KG1 (cell line): ENCODE measurements around the gene TGFBI.

ENCODE experiments used
- DNase-seq: peaks from one replicate; lab custom pipeline; 2025; lab: John Stamatoyannopoulos, UW

The TGFBI gene

DNA sequence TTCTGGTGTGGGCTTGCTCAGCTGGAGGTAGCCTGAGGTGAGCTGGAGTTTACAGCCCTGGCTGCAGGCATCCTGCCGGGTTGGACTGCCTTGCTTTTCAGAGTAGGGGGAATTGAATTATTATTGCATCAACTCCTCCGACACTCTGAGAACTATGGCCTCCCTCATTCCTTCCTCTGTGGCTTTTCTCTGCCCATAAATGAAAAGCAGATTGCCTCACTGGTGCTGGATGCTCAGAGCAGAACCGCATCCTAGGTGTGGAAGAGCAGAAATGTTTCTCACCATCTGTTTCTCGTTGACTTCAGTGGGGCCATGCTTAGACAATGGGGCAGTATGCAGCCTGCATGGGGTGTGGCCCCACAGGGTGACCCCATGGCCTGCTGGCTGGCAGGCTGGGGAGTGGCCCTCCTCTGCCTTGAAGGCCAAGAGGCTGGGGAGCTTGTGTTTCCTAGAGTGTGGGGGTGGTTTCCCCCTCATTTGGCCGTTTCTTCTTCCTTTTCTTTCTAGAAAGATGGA is 27.3 kb upstream of the TGFBI start:
- no peak for DNase-seq

DNA sequence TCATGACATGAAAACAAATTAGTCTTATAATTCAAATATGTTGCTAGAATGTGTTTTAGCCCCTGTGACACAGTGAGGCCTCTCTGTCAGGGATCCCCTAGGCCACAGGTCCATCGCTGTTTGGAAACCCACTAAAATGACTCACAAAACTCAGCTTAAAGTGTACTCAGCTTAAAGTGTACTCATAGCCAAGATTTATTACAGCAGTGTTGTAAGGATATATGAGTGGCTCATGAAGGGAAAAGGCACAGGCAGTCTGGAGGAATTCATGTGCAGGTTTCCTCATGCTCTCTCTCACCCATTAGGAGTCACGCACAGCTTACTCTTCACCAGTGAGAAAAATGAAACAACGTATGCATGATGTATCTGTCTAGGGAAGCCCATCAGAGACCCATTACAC is 24.4 kb upstream of the TGFBI start:
- DNase-seq: no peak

DNA sequence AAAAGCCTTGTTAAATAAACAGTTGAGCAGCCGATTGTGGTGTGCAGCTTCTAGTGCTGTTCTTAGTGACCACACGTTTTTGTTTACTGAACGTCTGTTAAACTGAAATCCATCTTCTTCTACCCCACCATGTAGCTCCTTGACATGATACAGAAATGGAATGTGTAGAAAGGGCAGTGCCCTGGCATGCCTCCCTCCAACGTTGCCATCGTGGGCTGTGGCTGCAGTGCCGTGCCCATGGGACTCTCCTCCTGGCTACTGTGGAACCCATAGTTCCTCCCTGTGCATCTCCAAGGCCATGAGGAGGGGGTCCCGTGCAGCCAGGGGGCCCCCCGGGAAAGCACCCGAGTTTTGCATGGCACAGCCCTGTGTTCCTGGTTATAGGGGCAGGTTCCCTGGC is 23.3 kb upstream of the TGFBI start:
- no peak for DNase-seq

DNA sequence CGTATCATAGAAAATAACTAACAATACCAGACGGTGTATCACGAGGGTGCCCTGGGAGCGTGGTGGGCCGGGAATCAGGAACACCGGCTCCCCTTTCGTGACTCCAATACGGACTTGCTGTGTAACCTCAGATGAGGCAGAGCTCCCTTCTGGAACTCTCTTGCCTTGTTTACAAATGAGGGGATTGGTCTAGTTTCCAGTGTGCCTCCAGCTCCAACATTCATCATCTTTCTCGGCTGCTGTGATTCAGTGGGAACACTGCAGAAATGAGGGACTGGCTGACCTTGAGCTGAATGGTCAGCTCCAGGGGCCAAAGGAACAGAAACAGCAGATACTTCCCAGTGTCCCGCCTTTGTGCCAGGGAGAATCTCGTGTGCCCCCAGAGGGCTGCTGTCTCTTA is 22.6 kb upstream of the TGFBI start:
- no peak for DNase-seq

DNA sequence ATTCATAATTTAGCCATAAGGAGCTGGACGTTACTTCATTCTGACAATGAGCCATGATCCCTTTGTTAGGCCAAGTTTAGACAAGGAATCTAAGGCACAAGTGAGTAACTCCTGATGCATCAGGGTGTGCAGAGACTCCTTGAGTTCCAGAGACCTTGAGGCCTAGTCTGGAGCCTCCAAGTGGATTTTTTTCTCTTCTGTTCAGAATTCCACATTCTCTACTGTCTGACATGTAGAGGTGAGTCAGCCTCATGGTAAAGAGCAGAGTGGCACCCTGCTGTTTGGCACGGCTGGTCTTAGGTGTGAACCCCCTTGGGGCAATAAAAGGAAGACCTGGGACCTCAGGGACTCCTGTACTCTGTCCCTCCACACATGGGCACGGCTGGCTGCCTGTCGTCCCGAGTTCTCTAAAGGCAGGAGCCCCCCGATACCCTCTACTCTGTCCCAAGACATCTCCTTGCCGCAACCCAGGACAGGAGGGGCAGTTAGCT is 22.0 kb upstream of the TGFBI start:
- DNase-seq: no peak

DNA sequence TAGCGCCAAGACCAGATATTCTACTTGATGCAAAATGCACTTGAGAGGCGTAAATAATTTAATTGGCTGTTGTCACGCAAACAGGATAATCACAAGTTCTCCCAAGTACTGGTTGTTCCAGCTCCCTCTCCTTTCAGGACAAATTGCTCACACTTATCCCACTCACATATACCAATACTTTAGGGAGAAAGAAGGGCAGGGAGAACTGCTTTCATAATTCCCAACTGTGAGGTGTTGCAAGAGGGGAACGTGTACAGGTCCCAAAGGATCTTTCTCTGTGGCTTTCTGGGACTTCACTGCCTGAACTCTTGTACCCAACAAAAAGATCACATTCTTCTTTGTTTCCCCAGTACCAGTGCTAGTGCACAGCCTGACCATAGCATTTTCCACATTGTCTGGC is 21.5 kb upstream of the TGFBI start:
- DNase-seq: no peak

DNA sequence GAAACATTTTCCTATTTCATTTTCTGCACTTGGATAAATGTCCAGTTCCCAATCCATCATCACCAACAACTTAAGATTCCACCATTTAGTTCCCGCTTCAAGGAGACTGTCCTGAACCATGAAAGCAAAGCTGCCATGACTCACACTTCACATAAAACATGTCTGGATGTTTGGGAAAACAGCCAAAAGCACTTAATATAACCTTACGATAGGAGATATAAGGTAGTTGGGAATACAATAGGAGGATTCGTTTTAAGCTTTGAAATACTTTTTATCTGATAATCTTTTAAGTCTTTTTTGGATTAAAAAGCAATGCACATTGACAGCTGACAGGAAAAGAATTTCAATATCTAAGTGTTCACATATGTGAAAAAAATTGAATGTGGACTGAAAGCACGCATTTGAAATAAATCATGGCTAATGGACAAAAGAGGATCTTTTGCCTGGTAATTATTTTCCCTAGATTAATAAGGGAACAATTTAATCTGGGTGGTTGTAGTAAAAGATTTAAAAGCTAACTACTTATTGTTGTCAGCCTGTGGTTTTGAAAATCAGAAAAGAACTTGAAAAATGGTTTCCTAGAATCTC is 17.3 kb upstream of the TGFBI start:
- no peak for DNase-seq

DNA sequence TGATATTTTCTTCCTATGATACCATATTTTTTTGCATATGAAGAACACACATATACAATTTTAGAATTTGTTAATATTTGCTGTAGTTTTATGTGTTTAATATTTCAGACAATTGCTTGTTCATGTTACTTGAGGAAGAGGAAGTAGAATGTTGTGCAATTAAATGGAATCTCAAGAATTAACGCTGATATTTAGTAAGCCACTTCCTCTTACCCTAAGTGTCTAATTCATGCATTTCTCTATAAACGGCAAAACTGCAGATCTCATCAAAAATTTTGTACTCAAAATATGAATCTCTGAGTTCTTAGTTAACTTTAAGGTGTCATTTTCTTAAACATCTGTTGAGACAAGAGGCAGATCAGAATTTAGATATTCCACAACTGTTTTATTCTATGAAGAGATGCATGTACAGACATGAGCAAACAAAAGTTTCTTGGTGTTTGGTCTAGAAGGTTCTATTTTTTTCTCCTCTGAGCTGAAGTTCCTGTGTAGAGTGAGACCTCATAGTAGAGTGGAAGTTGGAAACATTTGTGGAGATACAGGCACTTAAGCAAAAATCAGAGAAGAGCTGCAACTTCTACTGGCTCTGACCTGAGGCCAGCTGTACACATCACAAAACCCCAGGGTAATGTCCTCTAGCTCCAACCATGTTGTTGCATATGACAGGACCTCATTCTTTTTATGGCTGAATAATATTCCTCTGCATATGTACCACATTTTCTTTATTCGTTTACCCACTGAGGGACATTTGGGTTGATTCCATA is 16.6 kb upstream of the TGFBI start:
- DNase-seq: no peak

DNA sequence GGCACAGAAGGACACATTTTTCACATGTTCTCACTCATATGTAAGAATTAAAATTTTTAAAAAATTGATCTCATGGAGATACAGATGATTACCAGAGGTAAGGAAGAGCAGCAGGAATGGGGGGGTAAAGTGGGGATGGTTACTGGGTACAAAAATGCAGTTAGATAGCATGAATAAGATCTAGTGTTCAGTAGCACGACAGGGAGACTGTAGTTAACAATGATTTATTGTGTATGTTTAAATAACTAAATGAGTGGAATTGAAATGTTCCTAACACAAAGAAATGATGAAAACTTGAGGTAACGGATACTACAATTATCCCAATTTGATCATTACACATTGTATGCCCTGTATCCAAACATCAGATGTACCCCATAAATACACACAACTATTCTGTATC is 15.2 kb upstream of the TGFBI start:
- no peak for DNase-seq

DNA sequence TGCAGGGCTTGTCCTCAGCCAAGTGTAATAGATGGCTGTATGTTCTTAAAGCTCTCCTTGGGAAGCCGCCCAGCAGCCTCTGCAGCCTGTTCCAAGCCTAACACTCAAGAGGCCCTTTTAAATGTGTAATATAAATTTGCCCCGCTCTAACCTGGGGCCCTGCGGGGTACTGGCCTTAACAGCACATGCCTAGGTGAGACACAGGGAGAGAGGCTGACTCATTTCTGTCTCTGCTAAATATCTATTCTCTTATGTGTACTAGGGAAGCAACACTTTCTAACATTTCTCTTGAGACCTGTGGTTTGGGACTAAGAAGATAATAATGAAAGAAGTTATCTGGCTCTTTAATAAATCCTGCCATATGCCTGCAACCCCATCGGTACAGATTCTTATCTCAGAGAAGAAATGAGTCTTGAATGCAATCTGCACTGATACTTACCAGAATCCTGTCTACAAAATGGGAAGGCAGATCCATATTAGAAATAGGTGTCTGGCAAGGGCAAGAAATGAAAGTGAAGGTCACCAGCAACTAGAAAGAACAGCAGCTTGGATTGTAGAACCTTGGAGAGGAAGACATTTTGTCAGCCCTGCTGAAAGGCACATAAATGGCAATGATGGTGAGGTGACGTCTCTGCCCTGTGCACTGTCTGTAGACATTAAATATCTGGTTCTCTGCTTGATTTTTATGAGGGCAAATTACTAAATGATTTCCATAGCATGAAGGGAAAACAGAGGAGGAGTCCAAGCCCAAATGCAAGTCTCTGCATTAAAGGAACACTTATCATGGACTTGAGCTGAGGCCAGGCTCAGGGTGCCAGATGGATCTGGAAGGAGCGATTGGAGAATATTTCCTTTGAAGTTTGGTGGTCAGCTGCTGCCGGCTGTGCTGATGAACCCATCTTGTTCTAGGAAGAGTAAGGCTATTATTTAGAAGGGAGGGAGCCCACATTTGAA is 14.5 kb upstream of the TGFBI start:
- DNase-seq: no peak

DNA sequence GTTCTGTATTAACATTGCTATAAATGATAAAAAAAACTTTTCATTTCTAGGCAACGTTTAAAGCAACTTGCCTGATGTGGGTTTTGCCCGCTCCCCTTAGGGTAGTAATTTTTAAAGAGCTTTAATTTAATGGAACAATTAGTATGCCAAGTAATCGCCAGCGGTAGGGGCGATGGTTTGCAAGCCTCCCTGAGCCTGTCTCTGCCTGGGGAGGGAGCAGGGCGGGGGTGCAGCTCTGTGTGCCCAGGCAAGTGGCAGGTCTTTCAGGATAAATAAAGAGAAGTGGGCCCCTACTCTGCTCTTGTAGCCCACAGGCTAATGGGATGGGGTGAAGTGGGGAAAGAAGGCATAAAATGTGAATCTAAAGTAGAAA is 13.8 kb upstream of the TGFBI start:
- DNase-seq: no peak

DNA sequence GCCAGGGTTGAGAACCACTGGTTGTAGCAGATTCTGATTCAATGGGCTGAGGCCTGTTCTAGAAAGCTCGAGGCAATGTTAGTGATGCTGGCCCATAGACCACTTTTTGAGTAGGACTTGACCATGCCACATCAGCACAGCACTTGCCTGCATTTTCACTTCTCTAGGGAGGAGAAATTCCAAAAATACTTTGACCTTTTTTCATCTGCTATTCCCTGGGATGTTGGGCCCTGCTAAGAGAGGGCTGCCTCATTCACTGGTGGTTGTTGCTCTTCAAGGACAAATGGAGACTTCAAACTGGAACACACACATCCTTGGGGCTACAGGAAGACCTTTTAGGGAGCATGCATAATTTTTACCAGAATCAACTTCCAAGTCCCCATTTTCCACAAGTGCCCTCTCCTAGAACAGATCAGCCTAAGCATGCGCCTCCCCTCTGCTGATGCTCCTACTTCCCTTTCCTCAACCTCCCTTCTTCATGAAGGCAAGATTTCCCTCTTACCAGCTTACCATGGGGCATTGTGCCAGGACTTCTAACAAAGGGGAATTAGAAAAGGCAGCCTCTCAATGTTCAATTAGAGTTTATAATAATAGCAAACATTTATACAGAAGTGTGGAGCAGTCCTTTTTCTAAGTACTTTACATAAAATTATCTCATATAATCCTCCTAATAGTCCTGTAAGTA is 12.7 kb upstream of the TGFBI start:
- DNase-seq: no peak

DNA sequence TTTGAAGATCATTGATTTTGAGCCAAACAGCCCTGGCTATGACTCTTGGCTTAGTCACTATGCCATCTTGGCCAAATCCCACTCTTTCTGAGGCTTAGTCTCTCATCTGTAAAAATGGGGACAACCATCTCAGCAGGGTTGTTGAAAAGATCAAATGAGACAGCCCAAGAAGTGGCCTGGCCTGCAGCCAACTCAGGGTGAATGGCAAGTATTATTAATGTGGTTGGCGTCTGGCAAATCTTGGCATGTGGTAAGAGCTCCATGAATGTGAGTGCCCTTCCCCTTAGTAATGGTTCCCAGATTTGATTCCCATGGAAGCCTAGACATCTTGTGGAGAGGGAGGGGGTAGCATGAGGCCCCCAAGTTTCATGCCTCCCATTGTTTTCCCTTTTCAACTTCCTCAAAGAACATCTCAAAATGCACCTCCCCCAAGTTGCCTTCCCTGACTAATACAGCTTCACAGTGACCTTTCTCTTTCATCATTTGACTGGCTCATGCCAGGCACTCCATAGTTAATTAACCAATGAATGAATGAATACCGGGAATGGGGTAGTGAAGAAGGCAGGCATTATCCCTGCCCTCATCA is 11.8 kb upstream of the TGFBI start:
- DNase-seq: no peak

DNA sequence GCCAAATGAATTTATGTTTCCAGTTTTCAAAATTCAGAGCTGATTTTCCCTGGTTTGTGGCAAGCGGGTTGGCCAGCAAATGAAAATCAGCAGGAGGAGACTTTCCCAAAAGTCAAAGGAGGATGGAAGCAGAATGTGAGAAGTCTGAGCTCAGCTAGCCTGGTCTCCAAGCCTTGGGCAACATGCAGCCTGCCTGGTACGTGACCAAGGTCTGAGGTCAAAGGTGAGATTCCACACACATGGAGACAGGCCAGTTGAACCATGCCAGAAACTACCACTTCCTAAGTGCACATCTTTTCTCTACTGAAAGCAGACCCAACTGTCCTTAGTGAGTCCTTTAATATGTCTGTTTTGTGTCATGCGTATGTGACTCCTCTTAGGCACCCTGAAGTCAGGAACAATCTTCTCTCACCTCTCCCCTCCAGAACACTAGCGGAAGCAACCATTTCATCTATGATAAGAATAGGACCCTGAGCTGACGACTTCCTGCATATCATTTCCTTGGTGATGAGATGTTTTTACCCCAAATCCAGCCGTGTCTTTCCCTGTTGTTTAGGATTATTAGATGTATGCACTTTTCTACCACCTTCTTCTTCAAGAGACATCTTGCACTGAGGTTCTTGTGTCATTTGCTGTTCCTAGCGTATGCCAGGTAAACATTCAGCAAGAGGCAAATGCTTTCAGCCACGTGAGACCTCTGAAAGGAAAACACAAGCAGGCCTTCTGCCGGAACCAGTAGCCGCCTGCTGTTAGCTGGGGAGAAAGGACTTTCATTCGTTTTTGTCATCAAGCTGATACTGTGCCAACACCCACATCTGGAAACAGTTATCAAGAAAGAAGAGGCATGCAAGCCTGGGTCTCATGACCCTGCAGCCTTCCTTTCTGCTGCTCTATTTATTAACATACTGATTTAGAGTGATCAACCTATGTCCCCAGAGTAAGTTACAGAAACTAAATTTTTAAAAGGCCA is 9.7 kb upstream of the TGFBI start:
- no peak for DNase-seq

DNA sequence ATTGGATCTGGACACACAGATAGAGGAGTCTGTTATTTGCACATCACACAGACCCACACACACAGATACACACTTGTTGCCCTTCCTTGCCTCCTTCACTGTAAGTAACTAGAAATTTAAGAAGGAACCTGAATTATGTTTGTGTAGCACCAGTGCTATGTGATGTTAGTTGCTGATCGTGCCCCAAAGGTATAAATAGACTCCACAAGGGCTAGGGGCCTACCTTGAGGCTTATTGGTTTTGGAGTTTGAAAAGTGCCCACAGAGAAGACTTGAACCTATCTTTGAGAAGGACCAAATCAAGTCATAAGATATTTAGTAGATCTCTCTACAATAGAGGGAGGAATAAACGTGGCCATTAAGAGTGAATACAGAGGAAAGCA is 8.8 kb upstream of the TGFBI start:
- no peak for DNase-seq

DNA sequence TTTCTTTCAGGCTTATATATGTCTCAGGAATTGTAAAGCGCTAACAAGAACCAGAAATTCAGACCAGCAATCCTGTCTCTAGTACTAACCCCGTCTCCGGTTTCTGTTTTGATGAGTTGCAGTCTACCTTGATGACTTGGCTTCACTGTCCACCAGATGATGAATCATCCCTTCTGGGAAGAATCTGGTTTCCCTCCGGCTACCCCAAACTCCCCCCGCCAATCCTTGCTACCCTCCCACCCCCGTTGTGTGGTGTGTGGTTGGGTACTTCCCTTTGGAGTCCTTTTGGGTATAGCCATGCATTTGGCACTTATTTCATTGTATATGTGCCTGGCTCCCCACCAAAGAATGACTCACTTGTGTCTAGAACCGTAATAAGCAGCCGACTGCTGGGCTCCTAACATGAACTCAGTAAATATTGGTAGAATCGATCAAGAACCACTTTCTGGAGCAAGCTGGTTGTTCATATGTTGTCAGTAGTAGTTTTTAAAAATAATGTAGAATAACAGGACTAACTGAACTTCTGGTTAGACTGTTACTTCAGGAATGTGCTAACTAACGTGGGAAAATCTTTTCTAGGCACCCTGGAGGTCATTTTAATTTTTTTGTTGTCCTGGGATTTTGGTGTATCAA is 8.3 kb upstream of the TGFBI start:
- DNase-seq: no peak

DNA sequence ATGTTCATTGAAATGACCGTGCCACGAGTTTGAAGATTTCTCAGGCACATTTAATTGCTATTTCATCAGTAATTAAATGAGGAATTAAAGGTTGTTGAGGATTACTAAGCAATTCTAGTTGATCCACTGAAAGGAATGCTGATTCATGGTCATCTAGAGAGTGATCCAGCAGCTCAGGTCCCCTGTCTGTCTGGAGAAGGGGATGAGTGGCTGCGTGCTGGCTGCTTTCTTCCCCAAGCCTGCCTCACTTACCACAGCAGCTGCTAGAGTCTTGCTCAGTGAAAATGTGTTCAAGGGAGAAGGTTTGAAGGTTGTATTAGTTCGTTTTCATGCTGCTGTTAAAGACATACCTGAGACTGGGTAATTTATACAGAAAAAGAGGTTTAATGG is 7.8 kb upstream of the TGFBI start:
- DNase-seq: no peak

DNA sequence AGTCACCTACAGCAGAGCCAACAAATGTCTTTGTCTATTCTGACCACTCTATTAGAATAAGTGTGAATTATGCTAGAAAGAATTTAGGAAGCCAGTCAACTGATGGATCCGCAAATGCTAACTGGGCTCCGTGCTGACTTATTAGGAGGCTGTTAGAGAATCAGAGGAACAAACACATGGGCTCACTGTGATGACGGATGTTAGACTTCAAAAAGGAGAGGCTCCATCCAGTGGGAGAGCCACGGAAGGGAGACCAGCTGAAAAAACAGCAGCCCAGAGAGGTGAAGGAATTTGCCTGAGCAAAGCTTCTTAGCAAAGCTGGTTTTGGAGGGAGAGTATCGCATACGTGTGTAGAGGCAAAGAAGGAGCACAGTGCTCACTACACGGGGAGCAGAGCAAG is 5.8 kb upstream of the TGFBI start:
- DNase-seq: no peak

DNA sequence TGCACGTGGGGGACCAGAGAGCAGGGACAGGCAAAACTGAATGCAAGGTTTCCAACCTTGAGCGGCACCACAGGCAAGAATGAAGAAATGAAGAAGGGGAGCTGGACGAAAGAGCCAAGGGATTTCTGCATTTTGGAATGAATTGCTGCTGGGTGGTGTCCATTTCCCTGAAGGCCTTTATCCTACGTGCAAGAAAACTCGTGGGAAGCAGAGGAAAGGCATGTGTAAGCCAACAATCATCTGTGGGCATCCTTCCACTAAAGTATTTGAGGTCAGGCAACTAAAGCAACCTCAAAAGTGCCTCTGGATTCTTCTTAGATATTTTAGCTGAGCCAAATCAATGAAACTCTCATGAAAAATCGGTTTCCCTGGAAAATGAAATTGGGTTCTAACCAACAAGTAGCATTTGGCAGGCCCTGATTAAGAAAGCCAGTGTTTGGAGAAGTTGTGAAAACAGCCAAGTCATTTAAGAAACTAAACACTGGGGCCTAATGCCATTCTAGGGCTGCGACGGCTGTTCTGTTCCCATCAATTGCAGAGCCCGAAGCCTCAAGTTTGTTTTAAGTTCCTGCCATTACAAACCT is 4.7 kb upstream of the TGFBI start:
- DNase-seq: no peak

DNA sequence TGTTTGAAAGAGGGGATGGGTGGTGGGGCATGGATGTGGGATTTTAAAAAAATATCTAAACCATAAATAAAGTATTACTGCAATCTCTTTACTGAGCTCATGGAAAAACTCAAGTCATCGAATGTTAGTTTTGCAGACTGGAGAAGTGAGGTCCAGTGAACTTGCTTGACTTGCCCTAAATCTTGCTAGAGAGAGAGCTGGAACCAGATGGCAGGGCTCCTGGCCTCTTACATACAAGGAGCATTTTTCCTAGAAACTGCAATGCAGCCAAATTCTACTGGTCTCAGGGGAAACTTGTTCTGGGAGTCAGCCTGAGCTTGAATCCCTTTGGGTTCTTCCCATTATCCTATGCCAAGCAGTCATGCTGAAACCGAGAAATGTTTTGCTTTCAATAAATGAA is 2.9 kb upstream of the TGFBI start:
- no peak for DNase-seq
